ENCODE data around the gene PRELID3B.

DNA sequence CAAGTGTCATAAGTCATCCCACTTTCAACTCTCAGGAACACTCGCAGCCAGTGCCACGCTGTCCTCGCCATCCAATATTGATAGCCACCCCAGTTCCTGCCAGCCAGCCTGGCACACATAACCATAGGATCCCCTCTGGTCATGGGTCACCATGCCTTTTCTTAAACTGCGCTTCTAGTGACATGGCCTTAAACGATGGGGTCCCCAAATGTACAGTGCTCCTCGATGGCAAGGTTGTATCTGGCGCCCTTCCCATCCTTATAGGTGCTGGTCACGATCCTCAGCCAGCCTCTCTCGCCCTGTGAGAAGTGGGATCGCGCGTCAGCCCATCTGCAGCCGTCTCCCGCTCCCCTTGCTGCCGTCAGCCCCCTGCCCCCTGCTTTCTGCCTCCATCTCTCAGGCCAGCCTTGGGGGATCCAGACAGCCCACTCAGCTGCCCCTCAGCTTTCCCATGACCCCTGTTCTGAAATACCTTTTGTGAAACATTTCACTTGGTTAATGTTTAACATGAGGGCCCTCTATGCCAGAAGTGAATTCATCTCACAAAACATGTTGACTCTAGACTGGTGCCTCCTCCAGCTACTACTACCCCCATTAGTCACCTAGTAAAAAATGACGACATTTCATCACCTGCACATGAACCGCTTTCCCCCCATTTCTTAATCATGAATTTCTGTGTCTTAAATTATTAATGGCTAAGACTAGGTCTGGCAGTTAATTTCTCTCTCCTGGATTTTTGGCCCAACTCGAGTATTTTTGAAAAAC is 46.9 kb downstream of the PRELID3B start:
- TF ChIP-seq, protein P1, sequence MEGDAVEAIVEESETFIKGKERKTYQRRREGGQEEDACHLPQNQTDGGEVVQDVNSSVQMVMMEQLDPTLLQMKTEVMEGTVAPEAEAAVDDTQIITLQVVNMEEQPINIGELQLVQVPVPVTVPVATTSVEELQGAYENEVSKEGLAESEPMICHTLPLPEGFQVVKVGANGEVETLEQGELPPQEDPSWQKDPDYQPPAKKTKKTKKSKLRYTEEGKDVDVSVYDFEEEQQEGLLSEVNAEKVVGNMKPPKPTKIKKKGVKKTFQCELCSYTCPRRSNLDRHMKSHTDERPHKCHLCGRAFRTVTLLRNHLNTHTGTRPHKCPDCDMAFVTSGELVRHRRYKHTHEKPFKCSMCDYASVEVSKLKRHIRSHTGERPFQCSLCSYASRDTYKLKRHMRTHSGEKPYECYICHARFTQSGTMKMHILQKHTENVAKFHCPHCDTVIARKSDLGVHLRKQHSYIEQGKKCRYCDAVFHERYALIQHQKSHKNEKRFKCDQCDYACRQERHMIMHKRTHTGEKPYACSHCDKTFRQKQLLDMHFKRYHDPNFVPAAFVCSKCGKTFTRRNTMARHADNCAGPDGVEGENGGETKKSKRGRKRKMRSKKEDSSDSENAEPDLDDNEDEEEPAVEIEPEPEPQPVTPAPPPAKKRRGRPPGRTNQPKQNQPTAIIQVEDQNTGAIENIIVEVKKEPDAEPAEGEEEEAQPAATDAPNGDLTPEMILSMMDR (IDR thresholded peaks at IDR 0.05): no peak
- no peak for TF ChIP-seq POLR2A (IDR thresholded peaks at IDR 0.05)

All from prostate gland (tissue), 2 donors.